ENCODE results near the gene MYO10. TPM values are rescaled to one million over a fixed set of nuclear protein-coding genes. Genes with fewer than 3 reads are reported as not detected.

The MYO10 gene
- total RNA-seq, 1 donor from 2014 or later, result 23.1 TPM

- Mint-ChIP-seq H3K4me1 (ENCODE audit: low read depth, unreplicated experiment) (no peaks in the 10 kb centered on the region), H3K27ac (ENCODE audit: unreplicated experiment) (no peak overlapping the region), H3K9me3 (ENCODE audit: unreplicated experiment) (peaks cover 3% of the 10 kb centered on the region), H3K4me3 (ENCODE audit: unreplicated experiment) (no peak overlapping the region), H3K27me3 (ENCODE audit: unreplicated experiment) (peaks cover 3% of the 10 kb centered on the region), H3K36me3 (ENCODE audit: unreplicated experiment) (peaks cover 4% of the 10 kb centered on the region)
- TF ChIP-seq CTCF (IDR thresholded peaks at IDR 0.05; ENCODE audit: partially characterized antibody, unreplicated experiment), result no peak
- DNase-seq, result no peak
Observed at GRCh38 chr5:16673241-16674201, 262.6 kb downstream of the MYO10 start.

- no peak for DNase-seq
- peaks cover 3% of the 10 kb centered on the region for H3K9me3 Mint-ChIP-seq (ENCODE audit: unreplicated experiment)
- TF ChIP-seq CTCF (IDR thresholded peaks at IDR 0.05; ENCODE audit: partially characterized antibody, unreplicated experiment), result no peak
- H3K36me3 Mint-ChIP-seq (ENCODE audit: unreplicated experiment), result peaks cover 4% of the 10 kb centered on the region
- H3K27me3 Mint-ChIP-seq (ENCODE audit: unreplicated experiment), result peaks cover 4% of the 10 kb centered on the region
- no peak overlapping the region for H3K4me3 Mint-ChIP-seq (ENCODE audit: unreplicated experiment)
- no peak overlapping the region for H3K27ac Mint-ChIP-seq (ENCODE audit: unreplicated experiment)
- H3K4me1 Mint-ChIP-seq (ENCODE audit: low read depth, unreplicated experiment), result peaks cover 6% of the 10 kb centered on the region
Observed at GRCh38 chr5:16671208-16671607, 264.9 kb downstream of the MYO10 start.

GRCh38 chr5:16669776-16670175 lies 266.3 kb downstream of the MYO10 start:
- Mint-ChIP-seq H3K9me3 (ENCODE audit: unreplicated experiment) (peaks cover 5% of the 10 kb centered on the region), H3K36me3 (ENCODE audit: unreplicated experiment) (peaks cover 4% of the 10 kb centered on the region), H3K4me3 (ENCODE audit: unreplicated experiment) (no peak overlapping the region), H3K27ac (ENCODE audit: unreplicated experiment) (no peak overlapping the region), H3K4me1 (ENCODE audit: low read depth, unreplicated experiment) (peaks cover 8% of the 10 kb centered on the region), H3K27me3 (ENCODE audit: unreplicated experiment) (peaks cover 4% of the 10 kb centered on the region)
- TF ChIP-seq CTCF (IDR thresholded peaks at IDR 0.05; ENCODE audit: partially characterized antibody, unreplicated experiment), result no peak
- no peak for DNase-seq

- no peak overlapping the region for H3K4me3 Mint-ChIP-seq (ENCODE audit: unreplicated experiment)
- H3K36me3 Mint-ChIP-seq (ENCODE audit: unreplicated experiment), result peaks cover 4% of the 10 kb centered on the region
- H3K9me3 Mint-ChIP-seq (ENCODE audit: unreplicated experiment), result peaks cover 5% of the 10 kb centered on the region
- H3K4me1 Mint-ChIP-seq (ENCODE audit: low read depth, unreplicated experiment), result peaks cover 13% of the 10 kb centered on the region
- DNase-seq, result no peak
- H3K27ac Mint-ChIP-seq (ENCODE audit: unreplicated experiment), result no peak overlapping the region
- H3K27me3 Mint-ChIP-seq (ENCODE audit: unreplicated experiment), result peaks cover 4% of the 10 kb centered on the region
- no peak for TF ChIP-seq CTCF (IDR thresholded peaks at IDR 0.05; ENCODE audit: partially characterized antibody, unreplicated experiment)
Observed at GRCh38 chr5:16668631-16669030, 267.5 kb downstream of the MYO10 start.

GRCh38 chr5:16668194-16668593 lies 267.9 kb downstream of the MYO10 start:
- Mint-ChIP-seq H3K36me3 (ENCODE audit: unreplicated experiment) (peaks cover 4% of the 10 kb centered on the region), H3K27ac (ENCODE audit: unreplicated experiment) (no peak overlapping the region)

More at GRCh38 chr5:16668194-16668593, 267.9 kb downstream of the MYO10 start:
- no peak for TF ChIP-seq CTCF (IDR thresholded peaks at IDR 0.05; ENCODE audit: partially characterized antibody, unreplicated experiment)
- H3K27me3 Mint-ChIP-seq (ENCODE audit: unreplicated experiment), result peaks cover 4% of the 10 kb centered on the region
- peaks cover 15% of the 10 kb centered on the region for H3K4me1 Mint-ChIP-seq (ENCODE audit: low read depth, unreplicated experiment)
- no peak for DNase-seq
- peaks cover 5% of the 10 kb centered on the region for H3K9me3 Mint-ChIP-seq (ENCODE audit: unreplicated experiment)
- H3K4me3 Mint-ChIP-seq (ENCODE audit: unreplicated experiment), result no peak overlapping the region

Data from glutamatergic neuron (in vitro differentiated cells).